ENCODE measurements around the gene TBX18. TPM values are rescaled to one million over a fixed set of nuclear protein-coding genes. Genes with fewer than 3 reads are reported as not detected.

The TBX18 gene
- polyA plus RNA-seq, 1 donor = 0.43 TPM

GRCh38 chr6:84652356-84653026, 111.9 kb downstream of the TBX18 start:
- H3K4me1 ChIP-seq (ENCODE audit: control insufficient read depth, insufficient read depth, low read length) = no peaks in the 10 kb centered on the region
- H3K4me3 ChIP-seq (ENCODE audit: low read length) = no peak overlapping the region
- no peaks in the 10 kb centered on the region for H3K36me3 ChIP-seq (ENCODE audit: control insufficient read depth, insufficient read depth, low read length)
- WGBS (ENCODE audit: insufficient coverage, low lambda C conversion rate) = no CpG with 5 or more reads among the region's 3 CpGs
- H3K9me3 ChIP-seq (ENCODE audit: control insufficient read depth, low read depth, low read length) = no peaks in the 10 kb centered on the region
- H3K27ac ChIP-seq (ENCODE audit: low read length) = no peak overlapping the region
- DNase-seq = no peak
- H3K27me3 ChIP-seq (ENCODE audit: control insufficient read depth, insufficient read depth, low read length) = no peaks in the 10 kb centered on the region

- Histone ChIP-seq H3K27me3 (ENCODE audit: control insufficient read depth, insufficient read depth, low read length) (no peaks in the 10 kb centered on the region), H3K36me3 (ENCODE audit: control insufficient read depth, insufficient read depth, low read length) (no peaks in the 10 kb centered on the region), H3K27ac (ENCODE audit: low read length) (no peak overlapping the region), H3K4me3 (ENCODE audit: low read length) (no peak overlapping the region), H3K4me1 (ENCODE audit: control insufficient read depth, insufficient read depth, low read length) (no peaks in the 10 kb centered on the region), H3K9me3 (ENCODE audit: control insufficient read depth, low read depth, low read length) (no peaks in the 10 kb centered on the region)
- WGBS (ENCODE audit: insufficient coverage, low lambda C conversion rate) = 83% methylated on average over 1 of the region's 1 CpG
- no peak for DNase-seq
These were observed 112.8 kb downstream of the TBX18 start for GRCh38 chr6:84651583-84651982.

GRCh38 chr6:84648444-84648843, 116.0 kb downstream of the TBX18 start:
- Histone ChIP-seq H3K4me3 (ENCODE audit: low read length) (no peak overlapping the region), H3K27me3 (ENCODE audit: control insufficient read depth, insufficient read depth, low read length) (no peaks in the 10 kb centered on the region), H3K4me1 (ENCODE audit: control insufficient read depth, insufficient read depth, low read length) (no peaks in the 10 kb centered on the region), H3K27ac (ENCODE audit: low read length) (no peak overlapping the region), H3K36me3 (ENCODE audit: control insufficient read depth, insufficient read depth, low read length) (no peaks in the 10 kb centered on the region), H3K9me3 (ENCODE audit: control insufficient read depth, low read depth, low read length) (no peaks in the 10 kb centered on the region)
- no peak for DNase-seq

- DNase-seq = no peak
- Histone ChIP-seq H3K27me3 (ENCODE audit: control insufficient read depth, insufficient read depth, low read length) (no peaks in the 10 kb centered on the region), H3K4me3 (ENCODE audit: low read length) (no peak overlapping the region), H3K4me1 (ENCODE audit: control insufficient read depth, insufficient read depth, low read length) (no peaks in the 10 kb centered on the region), H3K36me3 (ENCODE audit: control insufficient read depth, insufficient read depth, low read length) (no peaks in the 10 kb centered on the region), H3K27ac (ENCODE audit: low read length) (no peak overlapping the region), H3K9me3 (ENCODE audit: control insufficient read depth, low read depth, low read length) (no peaks in the 10 kb centered on the region)
- WGBS (ENCODE audit: insufficient coverage, low lambda C conversion rate) = 100% methylated on average over 2 of the region's 4 CpGs
These were observed 118.7 kb downstream of the TBX18 start for GRCh38 chr6:84645563-84646266.

GRCh38 chr6:84645000-84645399, 119.4 kb downstream of the TBX18 start:
- no peaks in the 10 kb centered on the region for H3K36me3 ChIP-seq (ENCODE audit: control insufficient read depth, insufficient read depth, low read length)
- H3K27ac ChIP-seq (ENCODE audit: low read length) = no peak overlapping the region
- H3K27me3 ChIP-seq (ENCODE audit: control insufficient read depth, insufficient read depth, low read length) = no peaks in the 10 kb centered on the region
- DNase-seq = no peak
- no peaks in the 10 kb centered on the region for H3K4me1 ChIP-seq (ENCODE audit: control insufficient read depth, insufficient read depth, low read length)
- no peaks in the 10 kb centered on the region for H3K9me3 ChIP-seq (ENCODE audit: control insufficient read depth, low read depth, low read length)
- H3K4me3 ChIP-seq (ENCODE audit: low read length) = no peak overlapping the region

- DNase-seq = no peak
- WGBS (ENCODE audit: insufficient coverage, low lambda C conversion rate) = 70% methylated on average over 2 of the region's 3 CpGs
- no peaks in the 10 kb centered on the region for H3K36me3 ChIP-seq (ENCODE audit: control insufficient read depth, insufficient read depth, low read length)
- H3K4me3 ChIP-seq (ENCODE audit: low read length) = no peak overlapping the region
- H3K27ac ChIP-seq (ENCODE audit: low read length) = no peak overlapping the region
- no peaks in the 10 kb centered on the region for H3K4me1 ChIP-seq (ENCODE audit: control insufficient read depth, insufficient read depth, low read length)
- no peaks in the 10 kb centered on the region for H3K27me3 ChIP-seq (ENCODE audit: control insufficient read depth, insufficient read depth, low read length)
- H3K9me3 ChIP-seq (ENCODE audit: control insufficient read depth, low read depth, low read length) = no peaks in the 10 kb centered on the region
These were observed 120.6 kb downstream of the TBX18 start for GRCh38 chr6:84643778-84644177.

GRCh38 chr6:84641076-84641475, 123.3 kb downstream of the TBX18 start:
- no peaks in the 10 kb centered on the region for H3K4me1 ChIP-seq (ENCODE audit: control insufficient read depth, insufficient read depth, low read length)
- DNase-seq = no peak
- no peak overlapping the region for H3K27ac ChIP-seq (ENCODE audit: low read length)
- H3K4me3 ChIP-seq (ENCODE audit: low read length) = no peak overlapping the region
- no peaks in the 10 kb centered on the region for H3K9me3 ChIP-seq (ENCODE audit: control insufficient read depth, low read depth, low read length)
- H3K27me3 ChIP-seq (ENCODE audit: control insufficient read depth, insufficient read depth, low read length) = no peaks in the 10 kb centered on the region
- WGBS (ENCODE audit: insufficient coverage, low lambda C conversion rate) = no CpG with 5 or more reads among the region's 4 CpGs
- H3K36me3 ChIP-seq (ENCODE audit: control insufficient read depth, insufficient read depth, low read length) = no peaks in the 10 kb centered on the region

- no peaks in the 10 kb centered on the region for H3K4me1 ChIP-seq (ENCODE audit: control insufficient read depth, insufficient read depth, low read length)
- 84% methylated on average over 3 of the region's 3 CpGs for WGBS (ENCODE audit: insufficient coverage, low lambda C conversion rate)
- H3K27ac ChIP-seq (ENCODE audit: low read length) = no peak overlapping the region
- H3K36me3 ChIP-seq (ENCODE audit: control insufficient read depth, insufficient read depth, low read length) = no peaks in the 10 kb centered on the region
- DNase-seq = no peak
- no peaks in the 10 kb centered on the region for H3K9me3 ChIP-seq (ENCODE audit: control insufficient read depth, low read depth, low read length)
- H3K4me3 ChIP-seq (ENCODE audit: low read length) = no peak overlapping the region
- H3K27me3 ChIP-seq (ENCODE audit: control insufficient read depth, insufficient read depth, low read length) = no peaks in the 10 kb centered on the region
These were observed 125.0 kb downstream of the TBX18 start for GRCh38 chr6:84639396-84639795.

GRCh38 chr6:84638286-84638685, 126.1 kb downstream of the TBX18 start:
- Histone ChIP-seq H3K36me3 (ENCODE audit: control insufficient read depth, insufficient read depth, low read length) (no peaks in the 10 kb centered on the region), H3K27ac (ENCODE audit: low read length) (no peak overlapping the region), H3K27me3 (ENCODE audit: control insufficient read depth, insufficient read depth, low read length) (no peaks in the 10 kb centered on the region), H3K9me3 (ENCODE audit: control insufficient read depth, low read depth, low read length) (no peaks in the 10 kb centered on the region), H3K4me3 (ENCODE audit: low read length) (no peak overlapping the region), H3K4me1 (ENCODE audit: control insufficient read depth, insufficient read depth, low read length) (no peaks in the 10 kb centered on the region)
- no CpG with 5 or more reads among the region's 3 CpGs for WGBS (ENCODE audit: insufficient coverage, low lambda C conversion rate)
- no peak for DNase-seq

Measured in large intestine (tissue), 3 donors.